ENCODE results near the gene SELENON. TPM values are rescaled to one million over a fixed set of nuclear protein-coding genes. Genes with fewer than 3 reads are reported as not detected.

The SELENON gene
- total and polyA plus RNA-seq, 10 of the 15 experiments (the other 5 are each of a cell fraction or from before 2014, with no cell fraction given) = 0.07 to 5.1 (median 0.80) TPM

- H3K9me3 ChIP-seq (replicated peaks; ENCODE audit: control insufficient read depth, insufficient read depth, low read length) = no peaks in the 10 kb centered on the region
- no peak overlapping the region for H3K9ac ChIP-seq (ENCODE audit: control insufficient read depth, insufficient read depth, low read length)
- H2AFZ ChIP-seq (ENCODE audit: control insufficient read depth, low read depth, low read length) = no peak overlapping the region
- WGBS (ENCODE audit: insufficient coverage, insufficient replicate concordance, low lambda C conversion rate, missing lambda C conversion rate) = 30% methylated on average over 34 of the region's 34 CpGs
- H4K20me1 ChIP-seq (ENCODE audit: control insufficient read depth, insufficient read depth) = no peaks in the 10 kb centered on the region
- ChIA-PET CTCF (no interaction called here), RAD21 (ENCODE audit: unreplicated experiment) (no interaction called here), SMC1A (ENCODE audit: uncharacterized antibody, unreplicated experiment) (no interaction called here), POLR2A (no interaction called here)
- FAIRE-seq (no peak), DNase-seq (ENCODE audit: low read depth, low spot score) (no peak), ATAC-seq (peak; percentile 55)
- no peak overlapping the region for H3K4me2 ChIP-seq (ENCODE audit: control insufficient read depth, insufficient read depth)
- intact Hi-C loops (cut with micrococcal nuclease; ENCODE audit: unreplicated experiment) = no loop called here
- no peak overlapping the region for H3K27ac ChIP-seq (ENCODE audit: control insufficient read depth, insufficient read depth)
- H3K27me3 ChIP-seq (replicated peaks in 1 of 2; ENCODE audit: control insufficient read depth in 2 of 2, insufficient read depth in 2 of 2, low read length in 1 of 2) = peaks cover 2 to 5% of the 10 kb centered on the region in 2 experiments; a peak in 1 of 4 replicates
- TF ChIP-seq ESRRA (IDR thresholded peaks at IDR 0.05; ENCODE audit: low read length) = no peak
- no peak for TF ChIP-seq MLLT1 (IDR thresholded peaks at IDR 0.05)
- TF ChIP-seq RUNX3 (IDR thresholded peaks at IDR 0.05; ENCODE audit: low read length) = peak; percentile 44
- TF ChIP-seq PKNOX1 (IDR thresholded peaks at IDR 0.05) = peak; percentile 66
- in situ Hi-C loops (cut with MboI) = no loop called here
- H3K4me1 ChIP-seq (ENCODE audit: control insufficient read depth, insufficient read depth, low read length) = peaks cover 13% of the 10 kb centered on the region
- no TSS peak for BruUV-seq (replicated peaks)
- H3K79me2 ChIP-seq (ENCODE audit: control insufficient read depth, insufficient read depth, low read length) = no peaks in the 10 kb centered on the region
- no peak overlapping the region for H3K4me3 ChIP-seq
- H3K36me3 ChIP-seq (ENCODE audit: control insufficient read depth in 2 of 2, insufficient read depth in 2 of 2, low read length in 1 of 2) = no peaks in the 10 kb centered on the region
Observed at GRCh38 chr1:25771221-25772114, 28.5 kb upstream of the SELENON start.

Measured in GM12878 (cell line).